Prostate gland (tissue), 2 donors: ENCODE results near the gene PAF1. TPM values are rescaled to one million over a fixed set of nuclear protein-coding genes. Genes with fewer than 3 reads are reported as not detected.

ENCODE experiments used
- DNase-seq: peaks from one replicate; pipeline ENCODE4 v3.0.0-alpha.2; 2019; ENCODE audit warnings: low spot score
- H3K27ac ChIP-seq, 2 donors: fragments of 200-600 bp; sonication (generic); 2 replicates each; pipeline ENCODE4 v1.5.1; 2017 to 2019
- H3K27me3 ChIP-seq: fragments of 200-600 bp; sonication (generic); replicated peaks from 2 replicates; pipeline ENCODE4 v1.5.1; 2019; ENCODE audit not compliant: insufficient read depth
- H3K36me3 ChIP-seq, 2 donors: fragments of 200-600 bp; sonication (generic); 1 replicate in 1 of 2; 2 replicates in 1 of 2; pipeline versions ENCODE4 v1.5.1 to v1.8.1; 2017 to 2019
- H3K4me1 ChIP-seq: fragments of 200-600 bp; sonication (generic); replicated peaks from 2 replicates; pipeline ENCODE4 v1.5.1; 2019
- H3K4me3 ChIP-seq, 2 donors: fragments of 200-600 bp; sonication (generic); 2 replicates each; pipeline ENCODE4 v1.5.1; 2017 to 2019
- H3K9me3 ChIP-seq: fragments of 200-600 bp; sonication (generic); 2 replicates; pipeline ENCODE4 v1.5.1; 2017
- CTCF ChIP-seq, 4 experiments: fragments of 200-600 bp in 2 of 4; fragments of 450-650 bp in 2 of 4; sonication (generic) in 2 of 4; IDR thresholded peaks; 1 replicate in 3 of 4; 2 replicates in 1 of 4; pipeline ENCODE4 v1.5.1; 2016 to 2019; ENCODE audit warnings: antibody characterized with exemption in 4 of 4, mild to moderate bottlenecking in 2 of 4, moderate library complexity in 2 of 4
- POLR2A ChIP-seq: fragments of 450-650 bp; IDR thresholded peaks from one replicate; pipeline ENCODE4 v1.6.1; 2016; ENCODE audit warnings: antibody characterized with exemption, mild to moderate bottlenecking
- POLR2AphosphoS5 ChIP-seq: sonication (generic); formaldehyde crosslinking; IDR thresholded peaks from one replicate; pipeline ENCODE4 v1.6.1; 2017; ENCODE audit warnings: antibody characterized with exemption
- WGBS: methylation state at CpG from one replicate; pipeline ENCODE4 v1.1.5; 2018; 5-methylcytosine and 5-hydroxymethylcytosine counted together
- intact Hi-C: fragments of 100-400 bp; cut with DNase I; formaldehyde crosslinking; loops from one replicate; pipeline ENCODE4 v1.14.2; 2022
- total RNA-seq, 2 donors: library from RNA; depleted of rRNA; stranded (reverse); fragments of >200 nt; gene quantifications; one replicate each; pipeline ENCODE4 v1.1.0, GENCODE V29; 2016

The PAF1 gene
- total RNA-seq, 2 donors from 2014 or later = 47.5 to 63.6 TPM

- TF ChIP-seq POLR2A (no peak), POLR2AphosphoS5 (no peak), CTCF (IDR thresholded peaks at IDR 0.05) (no peak)
- H3K27ac ChIP-seq = no peak overlapping the region
- H3K4me3 ChIP-seq = no peak overlapping the region
- no peaks in the 10 kb centered on the region for H3K27me3 ChIP-seq
- intact Hi-C loops = no loop called here
- DNase-seq = no peak
- no peaks in the 10 kb centered on the region for H3K9me3 ChIP-seq
- no peaks in the 10 kb centered on the region for H3K4me1 ChIP-seq
- 58% methylated on average over 6 of the region's 6 CpGs for WGBS
- peaks cover 6 to 14% of the 10 kb centered on the region in 2 donors for H3K36me3 ChIP-seq
These were observed 27.9 kb downstream of the PAF1 start for GRCh38 chr19:39362682-39363657.

DNA sequence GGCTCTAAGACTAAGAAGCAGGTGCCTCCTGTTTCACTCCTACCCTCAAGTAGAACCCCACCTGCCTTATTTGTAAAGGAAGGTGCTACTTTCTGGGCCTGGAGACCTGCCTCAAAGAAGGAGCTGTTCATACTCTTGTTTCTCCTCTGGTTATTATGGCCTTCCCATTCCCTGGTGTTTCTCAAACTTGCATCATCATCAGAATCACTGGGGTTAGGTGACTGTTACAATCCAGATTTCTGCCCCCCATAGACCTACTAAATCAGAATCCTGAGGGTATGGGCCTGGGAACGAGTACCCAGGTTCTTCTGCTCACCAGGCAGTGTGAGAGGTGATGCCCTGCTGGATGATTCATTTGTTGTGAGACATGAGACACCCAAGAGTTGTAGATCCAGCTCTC lies 30.3 kb downstream of the PAF1 start:
- WGBS = 94% methylated on average over 1 of the region's 1 CpG
- Histone ChIP-seq H3K4me3 (no peak overlapping the region), H3K9me3 (no peaks in the 10 kb centered on the region), H3K27me3 (no peaks in the 10 kb centered on the region), H3K36me3 (peaks cover 14 to 16% of the 10 kb centered on the region in 2 donors), H3K27ac (no peak overlapping the region), H3K4me1 (no peaks in the 10 kb centered on the region)
- DNase-seq = no peak
- TF ChIP-seq POLR2AphosphoS5 = no peak
- TF ChIP-seq CTCF (IDR thresholded peaks at IDR 0.05) = no peak
- no peak for TF ChIP-seq POLR2A
- intact Hi-C loops = no loop called here

DNA sequence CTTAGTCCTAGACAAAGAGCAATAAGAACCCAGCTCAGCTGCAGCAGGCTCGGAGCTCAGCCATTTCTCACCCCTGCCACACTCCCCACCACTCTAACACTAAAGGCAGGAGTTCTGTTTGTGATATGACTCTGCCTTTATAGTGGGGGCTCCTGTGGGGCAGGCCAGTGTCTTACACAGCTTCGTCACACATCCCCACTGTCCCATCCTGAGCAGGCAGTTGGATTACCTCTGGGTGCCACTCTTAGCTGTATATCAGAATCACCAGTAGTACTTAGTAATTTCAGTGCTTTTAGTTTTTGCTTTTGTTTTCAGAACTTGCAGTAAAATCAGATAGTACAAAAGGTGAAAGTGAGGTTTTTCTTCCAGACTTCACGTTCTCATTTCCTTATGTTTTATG lies 31.9 kb downstream of the PAF1 start:
- peaks cover 14 to 16% of the 10 kb centered on the region in 2 donors for H3K36me3 ChIP-seq
- no peaks in the 10 kb centered on the region for H3K27me3 ChIP-seq
- H3K9me3 ChIP-seq = no peaks in the 10 kb centered on the region
- 91% methylated on average over 3 of the region's 3 CpGs for WGBS
- DNase-seq = no peak
- TF ChIP-seq POLR2A (no peak), CTCF (IDR thresholded peaks at IDR 0.05) (no peak), POLR2AphosphoS5 (no peak)
- intact Hi-C loops = no loop called here
- no peaks in the 10 kb centered on the region for H3K4me1 ChIP-seq
- no peak overlapping the region for H3K4me3 ChIP-seq
- no peak overlapping the region for H3K27ac ChIP-seq

- Histone ChIP-seq H3K27me3 (no peaks in the 10 kb centered on the region), H3K9me3 (no peaks in the 10 kb centered on the region), H3K36me3 (peaks cover 14 to 16% of the 10 kb centered on the region in 2 donors), H3K4me1 (no peaks in the 10 kb centered on the region), H3K27ac (no peak overlapping the region), H3K4me3 (no peak overlapping the region)
- intact Hi-C loops = no loop called here
- TF ChIP-seq CTCF (IDR thresholded peaks at IDR 0.05) (no peak), POLR2AphosphoS5 (no peak), POLR2A (no peak)
- no peak for DNase-seq
- WGBS = 92% methylated on average over 18 of the region's 18 CpGs
These were observed 34.3 kb downstream of the PAF1 start for GRCh38 chr19:39356647-39357046.

DNA sequence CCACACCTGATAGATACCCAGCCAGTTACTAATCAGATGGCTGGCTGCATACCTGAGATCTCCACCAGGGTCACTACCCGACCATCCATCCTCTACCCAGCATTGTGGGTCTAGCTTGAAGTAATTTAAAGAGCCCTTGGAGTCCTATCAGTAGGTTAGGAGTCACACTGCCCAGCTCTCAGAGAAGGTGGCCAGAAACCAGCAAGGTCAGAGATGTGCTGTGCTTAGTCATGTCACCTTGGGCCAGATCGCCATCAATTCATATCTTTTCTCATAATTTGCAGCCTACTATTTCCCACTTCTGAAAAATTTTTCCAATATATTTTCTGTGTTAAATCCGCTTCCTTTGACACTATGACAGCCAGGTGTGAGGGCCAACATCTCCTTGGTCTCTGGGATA lies 34.8 kb downstream of the PAF1 start:
- peaks cover 14 to 16% of the 10 kb centered on the region in 2 donors for H3K36me3 ChIP-seq
- no peak overlapping the region for H3K27ac ChIP-seq
- TF ChIP-seq POLR2AphosphoS5 = no peak
- TF ChIP-seq POLR2A = no peak
- TF ChIP-seq CTCF (IDR thresholded peaks at IDR 0.05) = no peak
- no peaks in the 10 kb centered on the region for H3K9me3 ChIP-seq
- DNase-seq = no peak
- 97% methylated on average over 3 of the region's 3 CpGs for WGBS
- H3K27me3 ChIP-seq = no peaks in the 10 kb centered on the region
- H3K4me3 ChIP-seq = no peak overlapping the region
- no peaks in the 10 kb centered on the region for H3K4me1 ChIP-seq
- intact Hi-C loops = no loop called here
